CD8-positive, alpha-beta memory T cell (primary cell): ENCODE results near the gene COPZ1. TPM values are rescaled to one million over a fixed set of nuclear protein-coding genes. Genes with fewer than 3 reads are reported as not detected.

ENCODE experiments used
- CTCF ChIA-PET: fragments of 350-600 bp; sonication (Branson Sonifier 250); formaldehyde crosslinking; loops from one replicate; lab custom pipeline; 2021; ENCODE audit warnings: antibody characterized with exemption; lab: Charles Lee
- POLR2A ChIA-PET: fragments of 350-600 bp; sonication (Branson Sonifier 250); formaldehyde crosslinking; loops from one replicate; lab custom pipeline; 2021; ENCODE audit warnings: antibody characterized with exemption; lab: Charles Lee
- DNase-seq, 5 donors: peaks; one replicate each; pipeline versions ENCODE4 v3.0.0 to v3.0.0-alpha.2; 2020 to 2022; ENCODE audit warnings: mixed read lengths in 1 of 5
- H3K27ac ChIP-seq: one replicate; pipeline ENCODE4 v1.7.0; 2013; ENCODE audit warnings: low read depth, mild to moderate bottlenecking, low read length, moderate library complexity
- H3K27me3 ChIP-seq: 2 replicates; pipeline ENCODE4 v1.7.0; 2013; ENCODE audit warnings: low read length, mild to moderate bottlenecking; ENCODE audit not compliant: insufficient read depth, poor library complexity, severe bottlenecking
- H3K36me3 ChIP-seq: 2 replicates; pipeline ENCODE4 v1.7.0; 2013; ENCODE audit warnings: mild to moderate bottlenecking, low read length, moderate library complexity; ENCODE audit not compliant: insufficient read depth
- H3K4me1 ChIP-seq: 2 replicates; pipeline ENCODE4 v1.7.0; 2013; ENCODE audit warnings: mild to moderate bottlenecking, low read length, moderate library complexity; ENCODE audit not compliant: insufficient read depth
- H3K4me3 ChIP-seq: 2 replicates; pipeline ENCODE4 v1.7.0; 2013; ENCODE audit warnings: mild to moderate bottlenecking, low read length
- H3K9me3 ChIP-seq: 2 replicates; pipeline ENCODE4 v1.7.0; 2013; ENCODE audit warnings: mild to moderate bottlenecking, low read length
- H3K27ac Mint-ChIP-seq, 8 donors: one replicate each; pipeline ENCODE4 v1.8.0; 2020 to 2021; ENCODE audit warnings: mixed read lengths in 8 of 8, mild to moderate bottlenecking in 6 of 8, inconsistent platforms in 3 of 8, moderate library complexity in 3 of 8
- H3K27me3 Mint-ChIP-seq, 2 donors: one replicate each; pipeline ENCODE4 v1.8.0; 2020 to 2021; ENCODE audit warnings: mixed read lengths in 2 of 2, mild to moderate bottlenecking in 1 of 2, moderate library complexity in 1 of 2
- H3K36me3 Mint-ChIP-seq, 3 donors: one replicate each; pipeline ENCODE4 v1.8.0; 2020 to 2021; ENCODE audit warnings: mixed read lengths in 3 of 3, inconsistent platforms in 1 of 3, mild to moderate bottlenecking in 1 of 3
- H3K4me1 Mint-ChIP-seq, 3 donors: one replicate each; pipeline ENCODE4 v1.8.0; 2020 to 2021; ENCODE audit warnings: mixed read lengths in 3 of 3, inconsistent platforms in 1 of 3, mild to moderate bottlenecking in 1 of 3
- H3K4me3 Mint-ChIP-seq, 7 donors: one replicate each; pipeline ENCODE4 v1.8.0; 2020 to 2021; ENCODE audit warnings: mixed read lengths in 7 of 7, mild to moderate bottlenecking in 6 of 7, moderate library complexity in 4 of 7, inconsistent platforms in 2 of 7
- H3K9me3 Mint-ChIP-seq, 5 donors: one replicate each; pipeline ENCODE4 v1.8.0; 2020 to 2022; ENCODE audit warnings: mixed read lengths in 5 of 5, mild to moderate bottlenecking in 3 of 5, moderate library complexity in 2 of 5, inconsistent platforms in 1 of 5
- polyA plus RNA-seq: library from polyadenylated mRNA; unstranded; fragments of 300-500 nt; fragmentation: Illumina TruSeq; gene quantifications from one replicate; pipeline ENCODE4 v1.2.3, GENCODE V29; 2021
- total RNA-seq, 2 experiments: library from RNA; stranded (reverse); gene quantifications; one replicate each; pipeline ENCODE4 v1.2.3, GENCODE V29; 2021

Gene COPZ1
- total and polyA plus RNA-seq, 3 experiments from 2014 or later: 112 to 158 (median 115) TPM

DNA sequence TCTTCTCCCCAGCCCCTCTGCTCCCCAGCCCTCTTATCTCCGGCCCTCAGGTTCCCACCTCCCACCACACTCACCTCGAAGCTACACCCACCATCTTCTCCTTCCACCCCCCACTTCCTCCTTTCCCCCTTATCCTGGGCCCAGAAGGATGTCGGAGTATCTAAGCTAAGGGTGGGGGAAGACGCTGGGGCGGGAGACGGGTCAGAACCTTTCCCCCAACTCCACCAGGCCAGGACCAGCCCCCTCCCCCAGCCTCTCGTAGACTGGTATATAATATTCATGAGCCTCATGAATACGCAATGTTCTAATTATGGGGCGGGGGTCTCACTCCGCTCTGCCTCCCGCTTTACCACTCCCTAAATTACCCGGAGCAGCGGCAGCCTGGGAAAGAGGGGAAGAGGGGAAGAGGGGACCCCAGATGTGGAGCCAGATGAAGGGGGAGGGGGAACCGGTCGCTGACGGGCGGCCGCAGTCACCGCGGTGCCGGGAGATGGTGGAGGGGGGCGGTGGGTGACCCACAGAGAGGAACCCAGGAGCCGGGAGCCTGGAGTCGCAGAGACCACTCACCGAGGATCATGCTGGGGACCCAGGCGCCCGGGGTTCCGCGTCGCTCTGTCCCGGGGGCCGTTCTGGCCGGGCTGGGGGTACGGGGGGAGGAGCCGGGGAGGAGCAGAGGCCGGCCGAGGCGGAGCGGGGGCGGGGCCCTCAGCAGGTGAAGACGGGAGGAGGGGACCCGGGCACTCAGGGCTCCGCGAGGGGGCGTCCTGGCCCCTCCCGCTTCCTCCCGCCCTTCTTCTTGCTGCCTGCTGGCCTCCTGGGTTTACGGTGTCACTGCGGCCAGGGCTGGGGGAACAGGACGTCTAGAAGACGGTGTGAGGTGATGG is 66.0 kb downstream of the COPZ1 start:
- peak overlapping the region in 2 of 8 donors; percentile 75 to 91 for H3K27ac Mint-ChIP-seq
- Histone ChIP-seq H3K9me3 (no peaks in the 10 kb centered on the region), H3K27me3 (no peaks in the 10 kb centered on the region), H3K4me3 (peak overlapping the region; percentile 50), H3K4me1 (peaks cover 22% of the 10 kb centered on the region), H3K36me3 (peaks cover 12% of the 10 kb centered on the region), H3K27ac (peak overlapping the region; percentile 38)
- no peaks in the 10 kb centered on the region for H3K9me3 Mint-ChIP-seq
- H3K36me3 Mint-ChIP-seq: peaks cover 0 to 24% (median 6%) of the 10 kb centered on the region in 3 donors
- no peaks in the 10 kb centered on the region for H3K27me3 Mint-ChIP-seq
- ChIA-PET CTCF (interaction anchor here (1.1 to 2.8 kb wide), 6 partner anchors 9 to 132 kb away, joined by 3 to 20 read pairs (median 6); no protein-coding TSS in a partner anchor), POLR2A (interaction anchor here (0.6 kb wide), 1 partner anchor 22 kb away, joined by 3 read pairs; no protein-coding TSS in a partner anchor)
- peak; percentile 60 to 82 (median 69) for DNase-seq
- peak overlapping the region; percentile 7 to 91 (median 75) for H3K4me3 Mint-ChIP-seq
- H3K4me1 Mint-ChIP-seq: peaks cover 20 to 36% (median 30%) of the 10 kb centered on the region in 3 donors

DNA sequence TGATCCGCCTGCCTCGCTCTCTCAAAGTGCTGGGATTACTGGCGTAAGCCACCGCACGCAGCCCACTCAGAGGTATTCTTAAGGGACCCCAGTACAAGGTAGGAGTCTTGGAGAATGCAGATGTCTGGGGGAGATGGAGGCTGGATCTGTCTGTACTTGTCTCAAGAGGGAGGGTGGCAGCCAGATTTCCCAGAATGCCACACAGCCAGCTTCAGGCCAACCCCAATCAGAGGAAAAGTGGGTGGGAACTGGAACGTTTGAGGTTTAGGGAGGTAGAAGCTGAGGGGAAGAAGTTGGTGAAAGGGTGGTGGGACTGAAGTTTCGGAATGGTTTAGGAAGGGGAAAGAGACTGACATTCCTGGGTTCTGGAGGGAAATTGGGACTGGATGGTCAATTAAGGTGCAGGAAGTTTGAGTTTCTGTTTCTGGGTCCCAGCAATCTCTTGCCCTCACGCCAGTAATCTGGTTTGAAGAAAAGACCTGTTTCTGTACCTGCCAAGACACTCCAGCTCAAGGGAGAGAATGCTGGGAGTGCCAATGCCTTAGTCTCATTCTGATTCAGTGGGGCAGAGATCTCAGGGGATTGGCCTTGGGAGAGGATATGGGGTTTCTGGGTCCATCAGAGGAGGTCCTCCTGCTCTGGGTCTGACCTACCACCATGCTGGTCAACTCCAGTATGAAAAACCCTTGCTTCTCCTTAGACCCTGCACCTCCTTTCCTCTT is 67.7 kb downstream of the COPZ1 start:
- no peak overlapping the region for H3K4me3 ChIP-seq
- Mint-ChIP-seq H3K27ac (peak overlapping the region in 1 of 8 donors; percentile 24), H3K27me3 (no peaks in the 10 kb centered on the region), H3K36me3 (peaks cover 0 to 41% (median 13%) of the 10 kb centered on the region in 3 donors), H3K4me1 (peaks cover 20 to 36% (median 30%) of the 10 kb centered on the region in 3 donors), H3K4me3 (peak overlapping the region in 5 of 7 donors; percentile 19 to 76 (median 24)), H3K9me3 (no peaks in the 10 kb centered on the region)
- CTCF ChIA-PET: interaction anchor here (0.6 to 2.8 kb wide), 9 partner anchors 12 to 171 kb away, joined by 3 to 20 read pairs (median 3); no protein-coding TSS in a partner anchor
- no peak overlapping the region for H3K27ac ChIP-seq
- POLR2A ChIA-PET: no interaction called here
- DNase-seq: no peak
- H3K9me3 ChIP-seq: no peaks in the 10 kb centered on the region
- peaks cover 29% of the 10 kb centered on the region for H3K36me3 ChIP-seq
- no peaks in the 10 kb centered on the region for H3K27me3 ChIP-seq
- H3K4me1 ChIP-seq: peaks cover 22% of the 10 kb centered on the region

DNA sequence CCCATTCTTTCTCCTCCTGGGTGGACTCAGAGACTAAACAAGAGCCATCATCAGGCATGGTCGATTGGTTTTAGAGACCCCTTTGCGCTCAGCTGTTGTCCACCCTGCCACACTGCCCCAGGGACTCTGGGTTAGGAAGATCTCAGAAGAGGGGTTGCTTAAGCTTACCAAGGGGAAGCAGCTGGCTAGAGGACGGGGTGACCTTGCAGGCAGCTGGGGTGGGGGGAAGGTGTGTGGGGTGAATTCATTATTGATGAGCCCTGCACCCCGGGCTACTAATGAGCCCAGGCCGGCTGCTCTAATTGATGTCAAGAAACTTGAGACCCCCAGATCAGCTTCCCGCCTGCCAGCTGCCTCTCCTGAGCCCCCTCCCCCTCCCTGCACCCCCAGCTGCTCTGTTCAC is 68.3 kb downstream of the COPZ1 start:
- H3K27me3 Mint-ChIP-seq: no peaks in the 10 kb centered on the region
- peaks cover 20 to 36% (median 30%) of the 10 kb centered on the region in 3 donors for H3K4me1 Mint-ChIP-seq
- no peaks in the 10 kb centered on the region for H3K9me3 ChIP-seq
- CTCF ChIA-PET: interaction anchor here (0.6 to 2.8 kb wide), 7 partner anchors 13 to 170 kb away, joined by 3 to 20 read pairs (median 3); no protein-coding TSS in a partner anchor
- H3K4me1 ChIP-seq: peaks cover 22% of the 10 kb centered on the region
- no peaks in the 10 kb centered on the region for H3K9me3 Mint-ChIP-seq
- H3K4me3 ChIP-seq: no peak overlapping the region
- no peak for DNase-seq
- peak overlapping the region in 1 of 7 donors; percentile 54 for H3K4me3 Mint-ChIP-seq
- H3K36me3 Mint-ChIP-seq: peaks cover 0 to 47% (median 15%) of the 10 kb centered on the region in 3 donors
- no peak overlapping the region for H3K27ac ChIP-seq
- H3K27ac Mint-ChIP-seq: no peak overlapping the region
- H3K36me3 ChIP-seq: peaks cover 34% of the 10 kb centered on the region
- POLR2A ChIA-PET: no interaction called here
- no peaks in the 10 kb centered on the region for H3K27me3 ChIP-seq

DNA sequence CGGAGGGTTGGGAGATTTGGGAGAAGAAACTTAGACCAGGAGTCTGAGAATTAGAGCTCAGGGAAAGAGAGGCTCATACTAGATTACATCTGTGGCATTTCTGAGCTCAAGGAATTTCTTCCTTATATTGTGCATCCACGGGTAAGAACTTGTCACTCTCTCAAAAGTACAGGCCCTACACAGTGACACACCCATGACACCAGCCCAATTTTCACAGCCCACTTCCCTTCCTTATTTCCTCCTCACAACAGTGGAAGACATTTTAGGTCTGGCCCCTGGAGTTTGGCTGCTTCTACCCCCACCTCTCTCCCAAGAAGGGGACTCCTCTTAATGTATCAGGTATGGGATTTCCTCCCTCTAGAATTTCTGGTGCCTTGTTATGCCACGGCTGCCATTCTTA is 68.8 kb downstream of the COPZ1 start:
- Mint-ChIP-seq H3K4me3 (peak overlapping the region in 5 of 7 donors; percentile 8 to 54 (median 45)), H3K27me3 (no peaks in the 10 kb centered on the region), H3K27ac (peak overlapping the region in 5 of 8 donors; percentile 10 to 69 (median 61)), H3K36me3 (peaks cover 0 to 52% (median 15%) of the 10 kb centered on the region in 3 donors), H3K4me1 (peaks cover 20 to 36% (median 30%) of the 10 kb centered on the region in 3 donors), H3K9me3 (no peaks in the 10 kb centered on the region)
- H3K4me1 ChIP-seq: peaks cover 22% of the 10 kb centered on the region
- peaks cover 39% of the 10 kb centered on the region for H3K36me3 ChIP-seq
- no peak overlapping the region for H3K27ac ChIP-seq
- ChIA-PET POLR2A (no interaction called here), CTCF (interaction anchor here (1.0 to 2.8 kb wide), 6 partner anchors 13 to 170 kb away, joined by 3 to 20 read pairs (median 4); no protein-coding TSS in a partner anchor)
- no peaks in the 10 kb centered on the region for H3K9me3 ChIP-seq
- H3K27me3 ChIP-seq: no peaks in the 10 kb centered on the region
- no peak overlapping the region for H3K4me3 ChIP-seq
- DNase-seq: no peak

DNA sequence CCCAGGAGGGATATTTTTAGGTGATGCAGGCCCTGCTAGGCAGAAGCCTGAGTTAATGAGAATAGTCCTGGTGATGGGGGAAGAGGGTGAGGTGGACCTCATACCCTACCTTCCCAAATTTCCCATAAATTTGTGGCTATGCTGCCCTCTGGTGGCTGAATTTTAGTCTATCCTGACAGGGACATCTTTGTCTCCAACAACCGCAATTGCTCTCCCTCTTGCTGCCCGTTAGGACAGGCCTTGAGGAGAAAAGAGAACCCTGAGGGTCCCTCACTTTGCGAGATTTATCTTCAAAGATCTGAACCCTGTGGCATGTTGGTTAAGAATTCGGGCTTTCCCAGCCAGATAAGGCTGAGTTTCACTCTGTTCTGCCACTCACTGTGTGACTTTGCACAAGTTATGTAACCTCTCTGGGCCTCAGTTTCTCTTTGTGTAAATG is 69.4 kb downstream of the COPZ1 start:
- ChIA-PET POLR2A (no interaction called here), CTCF (interaction anchor here (1.1 to 1.4 kb wide), 2 partner anchors 15 to 169 kb away, joined by 3 to 6 read pairs; no protein-coding TSS in a partner anchor)
- Histone ChIP-seq H3K36me3 (peaks cover 45% of the 10 kb centered on the region), H3K4me3 (no peak overlapping the region), H3K4me1 (peaks cover 23% of the 10 kb centered on the region), H3K27me3 (no peaks in the 10 kb centered on the region), H3K9me3 (no peaks in the 10 kb centered on the region), H3K27ac (no peak overlapping the region)
- H3K4me3 Mint-ChIP-seq: peak overlapping the region in 3 of 7 donors; percentile 34 to 51 (median 34)
- peak in 1 of 5 donors; percentile 33 for DNase-seq
- H3K27me3 Mint-ChIP-seq: no peaks in the 10 kb centered on the region
- H3K27ac Mint-ChIP-seq: peak overlapping the region in 5 of 8 donors; percentile 23 to 92 (median 64)
- H3K36me3 Mint-ChIP-seq: peaks cover 3 to 54% (median 16%) of the 10 kb centered on the region in 3 donors
- H3K9me3 Mint-ChIP-seq: no peaks in the 10 kb centered on the region
- H3K4me1 Mint-ChIP-seq: peaks cover 22 to 39% (median 33%) of the 10 kb centered on the region in 3 donors

- H3K4me1 Mint-ChIP-seq: peaks cover 21 to 36% (median 32%) of the 10 kb centered on the region in 3 donors
- ChIA-PET POLR2A (no interaction called here), CTCF (interaction anchor here (1.1 to 11.8 kb wide), 5 partner anchors 8 to 41 kb away, joined by 3 to 386 read pairs (median 8); partner anchors contain the start of gene ITGA5)
- Histone ChIP-seq H3K4me3 (no peak overlapping the region), H3K27ac (no peak overlapping the region), H3K4me1 (peaks cover 26% of the 10 kb centered on the region), H3K36me3 (peaks cover 52% of the 10 kb centered on the region), H3K9me3 (no peaks in the 10 kb centered on the region), H3K27me3 (no peaks in the 10 kb centered on the region)
- no peak overlapping the region for H3K4me3 Mint-ChIP-seq
- no peak for DNase-seq
- peak overlapping the region in 2 of 8 donors; percentile 56 to 76 for H3K27ac Mint-ChIP-seq
- H3K27me3 Mint-ChIP-seq: no peaks in the 10 kb centered on the region
- peaks cover 4 to 59% (median 19%) of the 10 kb centered on the region in 3 donors for H3K36me3 Mint-ChIP-seq
- H3K9me3 Mint-ChIP-seq: no peaks in the 10 kb centered on the region
These were observed 70.1 kb downstream of the COPZ1 start for GRCh38 chr12:54394986-54395385.

GRCh38 chr12:54395545-54395944 is 70.6 kb downstream of the COPZ1 start:
- Mint-ChIP-seq H3K27ac (peak overlapping the region in 2 of 8 donors; percentile 36 to 38), H3K36me3 (peaks cover 4 to 64% (median 24%) of the 10 kb centered on the region in 3 donors), H3K4me1 (peaks cover 23 to 38% (median 36%) of the 10 kb centered on the region in 3 donors), H3K9me3 (no peaks in the 10 kb centered on the region), H3K4me3 (no peak overlapping the region), H3K27me3 (no peaks in the 10 kb centered on the region)
- ChIA-PET CTCF (interaction anchor here (1.0 to 11.8 kb wide), 8 partner anchors 9 to 102 kb away, joined by 3 to 386 read pairs (median 6); partner anchors contain the start of genes ITGA5 and NCKAP1L), POLR2A (no interaction called here)
- H3K36me3 ChIP-seq: peaks cover 57% of the 10 kb centered on the region
- no peak overlapping the region for H3K27ac ChIP-seq
- peaks cover 26% of the 10 kb centered on the region for H3K4me1 ChIP-seq
- no peaks in the 10 kb centered on the region for H3K9me3 ChIP-seq
- H3K27me3 ChIP-seq: no peaks in the 10 kb centered on the region
- no peak overlapping the region for H3K4me3 ChIP-seq
- no peak for DNase-seq
